IMR-90 (cell line): ENCODE data around the gene ADGRB3. TPM values are rescaled to one million over a fixed set of nuclear protein-coding genes. Genes with fewer than 3 reads are reported as not detected.

Source experiments
- ATAC-seq: fragments of 200-7000 bp; cut with Tn5 transposase; 2 replicates; pipeline ENCODE4 v1.9.1; 2020; ENCODE audit warnings: low read depth, mild to moderate bottlenecking, moderate library complexity
- BruUV-seq: library from RNA; stranded (reverse); fragments of 400-500 nt; replicated peaks from 2 replicates; lab custom pipeline; 2021; lab: Mats Ljungman, UMichigan
- CTCF ChIA-PET: fragments of 300-600 bp; formaldehyde crosslinking; extraction: SDS; loops from one replicate; lab custom pipeline; 2021; ENCODE audit warnings: antibody characterized with exemption; lab: Yijun Ruan, JAX
- POLR2A ChIA-PET: fragments of 300-600 bp; sonication (Branson Sonifier 250); formaldehyde crosslinking; loops from one replicate; lab custom pipeline; 2022; ENCODE audit warnings: antibody characterized with exemption; ENCODE audit not compliant: unreplicated experiment; lab: Charles Lee
- DNase-seq: peaks from one replicate; pipeline ENCODE4 v3.0.0; 2013
- H2AFZ ChIP-seq: replicated peaks from 2 replicates; pipeline ENCODE3; 2013; ENCODE audit warnings: low read length, mild to moderate bottlenecking; ENCODE audit not compliant: poor library complexity
- H2AK5ac ChIP-seq: 2 replicates; pipeline ENCODE4 v1.6.1; 2013; ENCODE audit warnings: low read depth, low read length, inconsistent platforms
- H2AK9ac ChIP-seq: replicated peaks from 2 replicates; pipeline ENCODE3; 2013; ENCODE audit warnings: mild to moderate bottlenecking, low read depth, low read length, moderate library complexity; ENCODE audit not compliant: poor library complexity
- H2BK120ac ChIP-seq: 2 replicates; pipeline ENCODE4 v1.6.1; 2013; ENCODE audit warnings: low read depth, low read length, inconsistent platforms
- H2BK15ac ChIP-seq: 3 replicates; pipeline ENCODE4 v1.6.1; 2013; ENCODE audit warnings: low read depth, low read length, inconsistent platforms
- H2BK20ac ChIP-seq: 2 replicates; pipeline ENCODE4 v1.6.1; 2013; ENCODE audit warnings: low read depth, mild to moderate bottlenecking, inconsistent platforms, low read length, moderate library complexity
- H2BK5ac ChIP-seq: 2 replicates; pipeline ENCODE4 v1.6.1; 2013; ENCODE audit warnings: mild to moderate bottlenecking, low read depth, low read length, inconsistent platforms; ENCODE audit not compliant: poor library complexity, severe bottlenecking
- H3K14ac ChIP-seq: replicated peaks from 2 replicates; pipeline ENCODE4 v1.6.1; 2013; ENCODE audit warnings: low read depth, low read length, inconsistent platforms
- H3K18ac ChIP-seq: 2 replicates; pipeline ENCODE4 v1.6.1; 2013; ENCODE audit warnings: low read depth, low read length, control low read depth
- H3K23ac ChIP-seq: 2 replicates; pipeline ENCODE4 v1.6.1; 2013; ENCODE audit warnings: low read depth, low read length, inconsistent platforms
- H3K27ac ChIP-seq: 2 replicates; pipeline ENCODE4 v1.5.1; 2013; ENCODE audit warnings: mild to moderate bottlenecking, control low read depth, low read length; ENCODE audit not compliant: insufficient read depth
- H3K27me3 ChIP-seq: 2 replicates; pipeline ENCODE4 v1.6.1; 2013; ENCODE audit warnings: low read length; ENCODE audit not compliant: control insufficient read depth, insufficient read depth
- H3K36me3 ChIP-seq: 2 replicates; pipeline ENCODE4 v1.6.1; 2013; ENCODE audit warnings: low read length, mixed read lengths; ENCODE audit not compliant: control insufficient read depth, insufficient read depth
- H3K4ac ChIP-seq: 2 replicates; pipeline ENCODE4 v1.6.1; 2013; ENCODE audit warnings: low read depth, low read length, inconsistent platforms
- H3K4me1 ChIP-seq: 2 replicates; pipeline ENCODE4 v1.6.1; 2013; ENCODE audit warnings: low read length, mixed read lengths; ENCODE audit not compliant: control insufficient read depth, insufficient read depth
- H3K4me2 ChIP-seq: 2 replicates; pipeline ENCODE4 v1.6.1; 2013; ENCODE audit warnings: low read depth, mild to moderate bottlenecking, control low read depth, low read length, moderate library complexity
- H3K4me3 ChIP-seq: 2 replicates; pipeline ENCODE4 v1.5.1; 2013; ENCODE audit warnings: low read depth, mild to moderate bottlenecking, control low read depth, low read length, moderate library complexity; ENCODE audit not compliant: insufficient read depth
- H3K56ac ChIP-seq: 2 replicates; pipeline ENCODE4 v1.6.1; 2013; ENCODE audit warnings: low read length, inconsistent platforms; ENCODE audit not compliant: insufficient read depth; ENCODE audit errors: extremely low read depth
- H3K79me1 ChIP-seq, 2 experiments: 2 replicates each; pipeline ENCODE4 v1.6.1; 2013; ENCODE audit warnings: low read length in 2 of 2, inconsistent platforms in 1 of 2, low read depth in 1 of 2
- H3K9ac ChIP-seq: 2 replicates; pipeline ENCODE4 v1.6.1; 2013; ENCODE audit warnings: low read depth, low read length, control low read depth
- H3K9me1 ChIP-seq: 2 replicates; pipeline ENCODE4 v1.6.1; 2013; ENCODE audit warnings: low read length, inconsistent platforms; ENCODE audit not compliant: insufficient read depth
- H3K9me3 ChIP-seq: 2 replicates; pipeline ENCODE4 v1.6.1; 2013; ENCODE audit warnings: low read length; ENCODE audit not compliant: control insufficient read depth, insufficient read depth
- H4K20me1 ChIP-seq: 2 replicates; pipeline ENCODE4 v1.6.1; 2013; ENCODE audit warnings: low read length, inconsistent platforms; ENCODE audit not compliant: insufficient read depth
- H4K5ac ChIP-seq: 2 replicates; pipeline ENCODE4 v1.6.1; 2013; ENCODE audit warnings: mild to moderate bottlenecking, low read depth, low read length, control low read depth
- H4K8ac ChIP-seq, 2 experiments: 2 replicates each; pipeline ENCODE4 v1.6.1; 2013; ENCODE audit warnings: low read depth in 2 of 2, low read length in 2 of 2, control low read depth in 1 of 2, inconsistent platforms in 1 of 2
- H4K91ac ChIP-seq: 2 replicates; pipeline ENCODE4 v1.6.1; 2013; ENCODE audit warnings: low read depth, low read length, inconsistent platforms; ENCODE audit not compliant: insufficient read depth
- BHLHE40 ChIP-seq: fragments of 150-350 bp; IDR thresholded peaks from 2 replicates; pipeline ENCODE4 v1.6.1; 2016; ENCODE audit warnings: mild to moderate bottlenecking, low read depth, low read length
- CEBPB ChIP-seq: IDR thresholded peaks from 2 replicates; pipeline ENCODE4 v1.6.1; 2012; ENCODE audit warnings: low read depth, low read length, improper control_type of control experiment
- CHD1 ChIP-seq: IDR thresholded peaks from 2 replicates; pipeline ENCODE4 v1.6.1; 2012; ENCODE audit warnings: low read depth, low read length, improper control_type of control experiment
- CTCF ChIP-seq: conservative IDR thresholded peaks from 2 replicates; pipeline ENCODE4 v1.5.1; 2012; ENCODE audit warnings: mild to moderate bottlenecking, low read depth, low read length, improper control_type of control experiment
- ELK1 ChIP-seq: fragments of 150-350 bp; IDR thresholded peaks from 2 replicates; pipeline ENCODE4 v1.6.1; 2016; ENCODE audit warnings: low read depth, mild to moderate bottlenecking, low read length, moderate library complexity, borderline replicate concordance
- FOS ChIP-seq: fragments of 150-350 bp; IDR thresholded peaks from 2 replicates; pipeline ENCODE4 v1.6.1; 2016; ENCODE audit warnings: low read depth, low read length
- MAFK ChIP-seq: IDR thresholded peaks from 2 replicates; pipeline ENCODE4 v1.6.1; 2012; ENCODE audit warnings: low read depth, low read length, improper control_type of control experiment
- MAZ ChIP-seq: IDR thresholded peaks from 2 replicates; pipeline ENCODE4 v1.6.1; 2012; ENCODE audit warnings: low read depth, mild to moderate bottlenecking, low read length, improper control_type of control experiment, moderate library complexity, borderline replicate concordance
- MXI1 ChIP-seq: IDR thresholded peaks from 2 replicates; pipeline ENCODE4 v1.6.1; 2012; ENCODE audit warnings: low read depth, mild to moderate bottlenecking, low read length, moderate library complexity, borderline replicate concordance
- NFE2L2 ChIP-seq: fragments of 150-350 bp; IDR thresholded peaks from 2 replicates; pipeline ENCODE4 v1.6.1; 2016; ENCODE audit warnings: low read depth, mild to moderate bottlenecking, low read length
- POLR2A ChIP-seq: IDR thresholded peaks from 2 replicates; pipeline ENCODE4 v1.6.1; 2012; ENCODE audit warnings: mild to moderate bottlenecking, low read depth, low read length
- RAD21 ChIP-seq: IDR thresholded peaks from 2 replicates; pipeline ENCODE4 v1.6.1; 2012; ENCODE audit warnings: low read length, improper control_type of control experiment
- RCOR1 ChIP-seq: IDR thresholded peaks from 2 replicates; pipeline ENCODE4 v1.6.1; 2012; ENCODE audit warnings: mild to moderate bottlenecking, low read length, improper control_type of control experiment; ENCODE audit not compliant: insufficient replicate concordance
- RFX5 ChIP-seq: IDR thresholded peaks from 2 replicates; pipeline ENCODE4 v1.8.0; 2012; ENCODE audit warnings: low read depth, mild to moderate bottlenecking, low read length, moderate library complexity
- SMC3 ChIP-seq: fragments of 150-350 bp; IDR thresholded peaks from 2 replicates; pipeline ENCODE4 v1.6.1; 2016; ENCODE audit warnings: low read depth, mild to moderate bottlenecking, antibody characterized with exemption, low read length, moderate library complexity
- USF2 ChIP-seq: fragments of 150-350 bp; IDR thresholded peaks from 2 replicates; pipeline ENCODE4 v1.6.1; 2017; ENCODE audit warnings: mild to moderate bottlenecking, antibody characterized with exemption, low read length, low read depth
- WGBS, 2 experiments: methylation state at CpG; one replicate each; pipeline versions ENCODE4 v1.1.5 to v1.1.7; 2013; ENCODE audit warnings: missing lambda C conversion rate in 2 of 2; ENCODE audit not compliant: insufficient read length in 1 of 2; ENCODE audit errors: extremely low coverage in 2 of 2; 5-methylcytosine and 5-hydroxymethylcytosine counted together
- dilution Hi-C: fragments of 300-500 bp; cut with HindIII; formaldehyde crosslinking; loops from one replicate; pipeline ENCODE4 v1.14.3; 2018; ENCODE audit warnings: low sequenced_read_pairs; ENCODE audit not compliant: unreplicated experiment
- in situ Hi-C: fragments of 300-500 bp; cut with MboI; formaldehyde crosslinking; loops from 3 replicates; pipeline ENCODE4 v1.14.3; 2019; ENCODE audit warnings: low sequenced_read_pairs, inconsistent platforms, mixed read lengths
- intact Hi-C: fragments of 100-400 bp; cut with micrococcal nuclease; formaldehyde crosslinking; loops from 2 replicates; pipeline ENCODE4 v1.10.0; 2022
- polyA plus RNA-seq, 3 experiments: library from polyadenylated mRNA; depleted of rRNA; stranded (reverse); fragments of >200 nt; gene quantifications; 2 replicates each; pipeline ENCODE4 v1.2.3, GENCODE V29; 2012; ENCODE audit warnings: low replicate concordance in 1 of 3
- total RNA-seq: library from RNA; depleted of rRNA; stranded (reverse); fragments of >200 nt; gene quantifications from 2 replicates; pipeline ENCODE4 v1.2.3, GENCODE V29; 2012

The ADGRB3 gene
- total and polyA plus RNA-seq, 2 of the 4 experiments (the other 2 are of a cell fraction), result not detected

GRCh38 chr6:69424581-69424980 is 789.5 kb downstream of the ADGRB3 start:
- Histone ChIP-seq H2BK15ac (no peak overlapping the region), H3K18ac (no peak overlapping the region), H3K36me3 (no peaks in the 10 kb centered on the region), H4K91ac (no peak overlapping the region), H3K79me1 (no peaks in the 10 kb centered on the region), H3K4me2 (no peak overlapping the region), H4K8ac (no peak overlapping the region), H3K27me3 (no peaks in the 10 kb centered on the region), H2BK20ac (no peak overlapping the region), H3K9ac (no peak overlapping the region), H4K5ac (no peak overlapping the region), H3K9me1 (no peaks in the 10 kb centered on the region), H3K23ac (no peak overlapping the region), H3K4ac (no peak overlapping the region), H2BK5ac (no peak overlapping the region), H2AK5ac (no peak overlapping the region), H3K27ac (no peak overlapping the region), H2BK120ac (no peak overlapping the region), H2AFZ (no peak overlapping the region), H3K4me3 (no peak overlapping the region), H3K14ac (no peak overlapping the region), H3K9me3 (0 out of 2 replicates have a peak, but pooled peaks cover 2% of the 10 kb centered on the region), H2AK9ac (no peak overlapping the region), H3K56ac (no peak overlapping the region), H4K20me1 (no peaks in the 10 kb centered on the region), H3K4me1 (no peaks in the 10 kb centered on the region)
- WGBS, 2 experiments, result no CpG with 5 or more reads among the region's 3 CpGs
- TF ChIP-seq RCOR1 (no peak), RAD21 (no peak), ELK1 (no peak), FOS (no peak), NFE2L2 (no peak), BHLHE40 (no peak), CHD1 (no peak), POLR2A (no peak), MXI1 (no peak), CTCF (no peak), SMC3 (no peak), RFX5 (no peak), MAFK (no peak), MAZ (no peak), CEBPB (no peak), USF2 (no peak)
- ChIA-PET POLR2A (no interaction called here), CTCF (no interaction called here)
- dilution Hi-C loops (no loop called here), in situ Hi-C loops (no loop called here), intact Hi-C loops (no loop called here)
- DNase-seq (no peak), ATAC-seq (no peak)
- no TSS peak for BruUV-seq
